Activated CD4-positive, alpha-beta T cell treated with anti-CD3 and anti-CD28 coated beads for 1 hour (primary cell): ENCODE data around the gene TCEANC.
"Not testable (repeated sequence)": the region's sequence is repeated elsewhere in the genome, so short reads cannot be mapped to it uniquely, and the experiment has no call there.

Experiments used
- DNase-seq: peaks from one replicate; pipeline ENCODE4 v3.0.0-alpha.2; 2020

TCEANC gene, protein sequence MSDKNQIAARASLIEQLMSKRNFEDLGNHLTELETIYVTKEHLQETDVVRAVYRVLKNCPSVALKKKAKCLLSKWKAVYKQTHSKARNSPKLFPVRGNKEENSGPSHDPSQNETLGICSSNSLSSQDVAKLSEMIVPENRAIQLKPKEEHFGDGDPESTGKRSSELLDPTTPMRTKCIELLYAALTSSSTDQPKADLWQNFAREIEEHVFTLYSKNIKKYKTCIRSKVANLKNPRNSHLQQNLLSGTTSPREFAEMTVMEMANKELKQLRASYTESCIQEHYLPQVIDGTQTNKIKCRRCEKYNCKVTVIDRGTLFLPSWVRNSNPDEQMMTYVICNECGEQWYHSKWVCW

DNA sequence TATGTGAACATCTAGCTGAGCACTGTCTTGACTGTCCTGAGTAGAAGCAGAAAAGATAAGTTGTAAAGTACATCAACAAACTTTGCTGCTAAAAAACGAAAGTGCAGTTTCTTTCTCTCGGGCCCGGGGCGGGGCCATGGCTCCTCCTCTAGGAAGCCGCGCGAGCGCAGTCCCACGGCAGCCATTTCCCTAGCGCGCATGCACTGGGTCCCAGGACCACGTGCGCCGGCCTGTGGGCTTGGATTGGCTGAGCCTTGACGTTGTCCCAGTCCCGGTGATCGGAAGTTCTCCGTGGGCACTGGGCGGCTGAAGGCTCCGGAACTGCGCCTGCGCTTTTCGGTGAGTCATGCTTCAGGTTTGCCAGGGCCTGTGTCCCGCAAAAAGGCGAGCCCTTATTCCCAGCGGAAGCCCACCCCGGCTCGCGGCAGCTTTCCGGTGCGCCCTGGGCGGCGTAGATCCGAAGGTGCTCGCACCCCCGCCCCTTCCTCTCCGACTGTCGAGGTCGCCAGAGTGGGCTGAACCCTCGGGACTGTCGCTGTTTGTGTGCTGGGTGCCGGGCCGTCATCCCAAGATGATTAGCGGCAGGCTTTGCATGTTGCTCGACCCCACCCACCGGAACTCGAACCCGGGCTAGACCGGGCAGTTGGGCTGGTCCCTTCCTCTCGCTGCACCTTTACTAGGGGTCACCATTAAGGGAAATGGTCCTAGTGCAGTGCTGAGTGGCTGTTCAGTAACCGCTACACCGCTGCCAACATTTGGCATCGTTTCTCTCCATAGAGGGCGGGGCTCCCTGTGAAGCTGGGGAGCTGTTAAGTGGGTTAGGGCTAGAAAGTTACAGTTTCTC is at the start of gene TCEANC:
TCEANC (plus strand) TSS at position 292 of the 844 bp plus-strand sequence. CDS start 9,368 bp downstream, outside the sequence.
- DNase-seq = peak; percentile 87

DNA sequence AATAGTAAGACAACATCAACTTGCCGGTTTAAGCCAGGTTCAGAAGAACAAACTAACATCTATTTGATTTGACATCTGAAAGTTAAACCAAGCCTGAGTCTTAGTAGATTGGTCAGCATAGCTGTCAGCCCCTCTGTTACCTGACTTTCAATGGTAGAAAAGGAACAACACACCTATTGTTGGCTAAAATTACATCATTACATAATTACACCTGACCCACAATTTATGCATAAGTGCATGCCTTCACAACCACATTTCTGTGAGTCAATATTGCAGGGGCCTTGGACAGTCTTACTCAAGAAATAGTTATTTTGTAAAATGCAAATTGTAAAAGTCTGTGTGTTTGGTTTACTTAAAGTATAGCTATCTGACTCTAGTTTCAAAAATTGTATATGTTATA is 47.3 kb upstream of the TCEANC start:
- no peak for DNase-seq

DNA sequence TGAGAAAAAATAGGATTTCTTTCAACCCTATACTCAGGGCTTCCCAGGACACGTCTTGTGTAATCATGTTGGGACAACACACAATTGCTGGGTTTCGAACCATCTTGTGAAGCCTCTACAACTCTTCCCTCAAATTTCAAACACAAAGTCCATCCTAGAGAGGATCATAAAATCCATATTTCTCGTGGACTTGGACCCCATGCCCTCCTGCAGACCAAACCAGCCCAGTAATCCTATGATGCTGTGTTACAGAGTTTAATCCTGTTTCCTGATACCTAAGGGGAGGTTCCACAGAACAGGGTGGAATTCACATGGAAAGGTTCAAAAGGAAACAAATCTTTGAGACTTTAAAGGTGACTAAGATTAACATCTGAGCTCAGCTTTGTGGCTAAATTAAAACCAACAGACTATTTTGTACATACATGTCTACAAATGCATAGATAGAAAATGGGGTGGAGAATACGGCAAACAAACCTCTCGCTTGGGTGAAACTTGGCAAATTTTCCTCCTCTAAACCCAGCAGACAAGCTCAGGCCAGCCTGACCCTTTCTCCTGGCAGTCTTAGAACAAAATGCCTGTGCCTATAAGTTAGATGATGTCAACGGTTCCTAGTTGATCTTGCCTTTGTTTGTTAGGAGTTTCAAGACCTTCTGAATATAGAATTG is 45.5 kb upstream of the TCEANC start:
- no peak for DNase-seq

DNA sequence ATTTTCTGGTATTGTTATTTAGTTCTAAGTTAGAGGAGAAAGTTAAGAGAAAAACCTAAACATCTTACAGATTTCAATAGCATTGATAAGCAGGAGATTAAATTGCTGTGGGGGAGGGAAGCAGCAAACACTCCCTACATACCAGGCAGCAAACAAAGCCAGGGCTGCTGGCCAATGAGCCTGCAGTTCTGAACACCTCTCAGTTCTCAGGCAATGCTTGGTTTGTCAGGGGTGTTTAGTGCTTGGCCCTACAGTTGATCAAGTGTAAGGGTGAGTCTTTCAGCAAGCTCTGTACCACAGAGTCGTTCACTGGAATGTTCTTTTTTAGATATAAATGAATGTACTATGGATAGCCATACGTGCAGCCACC is 45.0 kb upstream of the TCEANC start:
- DNase-seq = no peak

DNA sequence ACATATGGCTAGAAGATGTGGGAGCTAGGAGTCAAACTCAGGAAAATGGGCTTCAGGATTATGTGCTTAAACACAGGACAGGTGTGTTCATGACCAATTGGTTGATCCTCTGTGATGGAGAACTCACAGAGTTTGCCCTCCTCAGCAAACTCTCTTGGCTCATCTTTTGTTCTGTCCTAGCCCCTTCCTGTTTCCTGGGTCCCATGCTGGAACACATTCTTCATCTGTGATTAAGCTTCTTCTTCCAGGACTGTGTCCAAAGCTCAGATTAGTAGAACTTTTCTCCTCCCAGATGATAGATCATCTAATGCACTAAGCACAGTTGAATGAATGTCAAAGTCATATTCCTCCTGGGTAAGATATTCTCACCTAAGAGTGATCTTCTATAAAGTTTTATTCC is 38.8 kb upstream of the TCEANC start:
- DNase-seq = no peak

DNA sequence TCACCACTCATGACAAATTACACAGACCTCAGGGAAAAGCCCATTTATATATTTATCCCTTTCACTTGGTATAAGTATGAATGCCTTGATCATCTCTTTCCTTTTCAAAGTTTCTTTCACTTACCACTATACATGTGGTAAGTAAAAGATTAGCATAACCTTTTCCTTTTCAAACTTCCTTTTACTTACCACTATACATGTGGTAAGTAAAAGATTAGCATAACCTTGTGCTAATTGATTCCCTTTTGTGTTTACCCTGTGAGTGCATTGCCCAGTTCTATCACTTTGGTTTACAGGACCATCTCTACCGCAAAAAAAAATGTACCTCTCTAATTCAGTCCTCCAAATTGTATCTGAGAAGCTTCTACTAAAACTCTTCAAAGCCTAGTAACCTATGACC is 32.7 kb upstream of the TCEANC start:
- no peak for DNase-seq

DNA sequence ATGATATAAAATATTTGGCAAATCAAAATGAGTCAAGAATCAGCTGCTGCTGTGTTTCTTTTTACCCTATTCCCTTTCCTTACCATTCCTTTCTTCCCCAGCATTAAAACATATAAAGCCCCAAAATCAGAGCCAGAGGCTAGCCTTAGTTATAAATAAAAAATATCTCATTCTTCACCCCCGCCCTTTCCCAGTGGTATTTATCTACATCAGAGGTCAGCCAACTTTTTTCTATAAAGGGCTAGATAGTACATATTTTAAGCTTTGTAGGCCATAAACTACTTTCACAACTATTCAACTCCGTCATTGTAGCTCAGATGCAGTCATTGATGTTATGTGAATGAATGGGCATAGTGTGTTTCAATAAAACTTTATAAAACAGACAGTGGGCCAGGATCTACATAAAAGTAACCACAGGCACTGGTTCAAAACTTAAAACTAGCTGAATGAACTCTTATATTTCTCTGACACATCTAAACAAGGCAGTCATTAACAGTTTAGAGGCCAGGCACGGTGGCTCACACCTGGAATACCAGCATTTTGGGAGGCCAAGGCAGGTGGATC is 30.5 kb upstream of the TCEANC start:
- no peak for DNase-seq

DNA sequence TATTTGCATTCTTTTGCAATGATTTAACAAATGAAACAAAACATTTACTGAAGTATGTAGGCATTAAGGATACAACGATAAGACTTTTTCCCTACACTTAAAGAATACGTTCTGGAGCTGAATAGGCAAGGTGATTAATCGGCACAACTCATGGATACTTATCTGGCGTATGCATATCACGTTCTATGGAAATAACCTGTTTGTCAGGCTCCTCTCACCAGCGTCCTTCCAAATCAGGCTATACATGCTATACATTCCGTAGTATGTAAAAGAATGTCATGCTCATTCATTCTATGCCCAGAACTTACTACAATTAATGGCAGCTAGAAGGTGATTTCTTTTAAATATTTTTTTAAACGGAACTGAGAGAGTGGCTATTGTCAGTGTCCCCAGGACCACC is 25.6 kb upstream of the TCEANC start:
- DNase-seq = no peak

DNA sequence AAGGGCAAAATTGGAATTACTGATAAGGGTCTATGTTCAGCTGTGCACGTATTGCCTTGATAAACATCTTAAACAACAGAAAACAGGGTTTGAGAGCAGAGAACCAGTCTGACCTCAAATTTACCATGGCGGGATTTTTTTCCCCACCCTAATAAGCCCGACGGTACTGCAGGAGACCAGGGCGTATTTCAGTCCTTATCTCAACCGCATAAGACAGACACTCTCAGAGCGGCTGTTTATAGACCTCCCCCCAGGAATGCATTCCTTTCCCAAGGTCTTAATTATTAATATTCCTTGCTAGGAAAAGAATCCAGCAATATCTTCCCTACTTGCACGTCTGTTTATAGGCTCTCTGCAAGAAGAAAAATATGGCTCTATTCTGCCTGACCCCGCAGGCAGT is 15.7 kb upstream of the TCEANC start:
- not testable (repeated sequence) for DNase-seq

DNA sequence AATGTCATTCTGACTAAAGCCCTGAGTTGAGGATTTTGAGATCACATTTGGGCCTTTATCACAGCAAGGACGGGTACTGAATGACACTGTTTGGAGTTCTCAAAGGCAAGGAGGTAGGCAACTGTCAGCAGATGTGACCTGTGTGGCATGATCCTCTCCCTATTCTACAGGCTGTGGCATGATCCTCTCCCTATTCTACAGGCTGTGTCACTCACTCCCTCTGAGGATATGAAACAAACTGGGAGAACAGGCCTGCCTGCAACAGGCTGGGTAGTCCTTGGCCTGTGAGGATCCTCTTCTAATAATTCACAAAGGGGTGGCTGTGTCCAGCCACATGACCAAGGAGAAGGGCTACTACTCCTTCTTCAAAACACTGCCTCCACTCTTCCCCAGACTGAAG is 14.9 kb upstream of the TCEANC start:
- no peak for DNase-seq

DNA sequence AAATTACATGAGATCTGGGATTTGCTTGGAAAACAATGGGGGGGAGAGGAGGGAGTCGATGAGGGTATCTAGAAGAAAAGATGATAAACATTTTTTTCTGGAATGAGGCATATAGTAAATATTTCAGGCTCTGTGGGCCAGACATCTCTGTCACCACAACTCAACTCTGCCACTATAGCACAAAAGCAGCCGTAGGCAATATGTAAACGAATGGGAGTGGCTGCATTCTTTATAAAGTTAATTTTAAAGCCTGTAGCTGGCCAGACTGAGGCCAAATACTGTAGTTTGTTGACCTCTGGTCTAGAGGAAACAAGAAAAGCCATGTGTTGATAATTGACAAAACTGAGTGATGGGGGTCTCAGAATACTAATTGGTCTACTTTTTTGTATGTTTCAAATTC is 14.1 kb upstream of the TCEANC start:
- no peak for DNase-seq

DNA sequence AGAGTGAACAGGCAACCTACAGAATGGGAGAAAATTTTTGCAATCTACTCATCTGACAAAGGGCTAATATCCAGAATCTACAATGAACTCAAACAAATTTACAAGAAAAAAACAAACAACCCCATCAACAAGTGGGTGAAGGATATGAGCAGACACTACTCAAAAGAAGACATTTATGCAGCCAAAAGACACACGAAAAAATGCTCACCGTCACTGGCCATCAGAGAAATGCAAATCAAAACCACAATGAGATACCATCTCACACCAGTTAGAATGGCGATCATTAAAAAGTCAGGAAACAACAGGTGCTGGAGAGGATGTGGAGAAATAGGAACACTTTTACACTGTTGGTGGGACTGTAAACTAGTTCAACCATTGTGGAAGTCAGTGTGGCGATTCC is 11.3 kb upstream of the TCEANC start:
- not testable (repeated sequence) for DNase-seq

DNA sequence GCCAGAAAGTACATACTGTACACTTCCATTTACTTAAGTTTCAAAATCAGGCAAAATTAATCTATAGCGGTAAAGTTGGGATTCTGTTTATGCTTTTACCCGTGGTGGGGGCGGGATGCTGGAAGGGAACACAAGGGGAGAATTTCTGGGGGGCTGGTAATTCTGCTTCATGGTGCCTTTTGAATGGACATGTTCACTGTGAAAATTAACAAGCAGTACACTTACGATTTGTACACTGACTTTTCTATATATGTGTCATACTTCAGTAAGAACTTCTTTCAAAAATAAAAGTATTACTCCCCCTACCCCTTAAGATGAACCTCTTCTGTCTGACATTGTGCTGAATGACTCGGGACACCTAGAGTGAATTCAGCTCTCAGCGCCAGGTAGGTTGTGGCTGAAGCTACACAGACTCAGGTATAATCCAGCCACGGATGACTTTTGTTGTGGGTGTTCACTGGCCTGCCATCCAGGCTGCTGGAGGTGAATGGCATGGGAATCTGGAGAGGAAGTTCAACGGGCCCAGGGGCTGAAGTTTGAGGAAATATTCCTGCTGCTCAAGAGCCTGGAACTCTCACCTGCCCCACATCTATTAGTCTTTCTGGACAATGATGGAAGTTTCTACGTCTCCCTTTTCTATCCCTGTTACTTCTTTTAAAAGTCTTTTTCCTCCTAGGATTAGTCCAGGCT is 7.3 kb upstream of the TCEANC start:
- no peak for DNase-seq

DNA sequence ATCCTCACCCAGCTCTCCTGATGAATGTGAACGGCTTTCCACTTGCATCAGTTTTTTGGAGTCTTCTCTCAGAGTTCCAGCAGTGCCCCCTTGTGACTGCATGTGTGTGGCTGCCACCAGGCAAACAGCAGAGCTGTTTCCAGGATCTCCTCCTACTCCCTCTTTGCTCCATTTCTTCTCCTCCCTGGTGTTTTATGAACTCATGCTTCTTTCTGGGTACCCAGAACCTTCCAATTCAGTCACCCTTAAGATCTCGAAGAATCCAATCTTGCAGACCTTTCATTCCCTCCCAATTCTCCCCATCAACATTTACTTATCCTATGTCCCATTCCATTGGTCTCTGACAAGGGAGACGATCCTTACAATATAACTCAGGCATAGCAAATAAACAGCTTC is 6.8 kb upstream of the TCEANC start:
- no peak for DNase-seq

DNA sequence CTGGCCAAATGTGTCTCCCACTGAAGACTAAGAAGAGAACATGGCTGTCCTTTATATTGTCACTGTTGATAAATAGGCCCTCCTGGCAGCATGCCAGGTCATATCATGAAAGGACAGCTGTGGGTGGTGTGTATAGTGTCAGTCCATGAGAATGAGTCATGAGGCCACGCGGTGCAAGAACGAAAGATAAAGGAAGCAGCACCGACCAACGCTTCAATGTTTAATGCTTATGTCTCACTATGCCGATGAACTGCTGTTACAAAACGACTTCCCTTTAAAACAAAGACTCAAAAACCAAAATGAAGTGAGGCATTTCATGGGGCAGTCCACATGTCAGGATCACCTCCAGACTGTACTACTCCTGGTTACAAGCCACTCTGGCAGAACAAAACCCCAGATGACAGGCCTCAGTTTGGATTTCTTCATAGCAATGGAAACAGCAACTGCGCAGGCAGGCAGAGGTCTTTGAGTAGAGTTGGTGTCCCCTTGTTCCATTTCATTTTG is 5.2 kb upstream of the TCEANC start:
- DNase-seq = peak; percentile 32

DNA sequence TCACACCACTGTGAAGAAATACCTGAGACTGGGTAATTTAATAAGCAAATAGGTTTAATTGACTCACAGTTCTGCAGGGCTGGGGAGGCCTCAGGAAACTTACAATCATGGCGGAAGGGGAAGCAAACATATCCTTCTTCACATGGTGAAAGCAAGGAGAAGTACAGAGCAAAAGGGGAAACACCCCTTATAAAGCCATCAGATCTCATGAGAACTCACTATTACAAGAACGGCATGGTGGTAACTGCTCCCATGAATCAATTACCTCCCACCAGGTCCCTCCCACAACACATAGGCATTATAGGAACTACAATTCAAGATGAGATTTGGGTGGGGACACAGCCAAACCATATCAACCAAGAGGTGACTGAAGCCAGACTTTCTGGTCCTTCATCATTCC is 4.6 kb upstream of the TCEANC start:
- DNase-seq = not testable (repeated sequence)

DNA sequence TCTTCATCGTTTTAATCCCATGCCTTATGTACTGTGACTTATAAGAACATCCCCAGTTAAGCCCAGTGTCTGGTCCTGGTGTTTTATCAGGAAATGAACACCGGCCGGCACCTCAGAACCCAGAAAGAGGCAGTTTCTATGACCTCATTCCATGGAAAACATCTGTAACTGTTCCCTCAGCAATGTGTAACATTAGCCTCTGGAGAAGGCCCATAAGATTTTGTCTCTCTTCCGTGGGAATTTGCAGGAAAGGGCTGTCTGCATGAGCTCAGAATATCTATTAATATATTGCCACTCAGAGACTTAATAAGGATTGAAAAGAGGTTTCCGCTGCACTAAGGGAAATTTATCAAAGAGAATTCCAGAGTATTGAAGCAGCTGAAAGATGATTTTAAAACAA is 3.1 kb upstream of the TCEANC start:
- DNase-seq = no peak

DNA sequence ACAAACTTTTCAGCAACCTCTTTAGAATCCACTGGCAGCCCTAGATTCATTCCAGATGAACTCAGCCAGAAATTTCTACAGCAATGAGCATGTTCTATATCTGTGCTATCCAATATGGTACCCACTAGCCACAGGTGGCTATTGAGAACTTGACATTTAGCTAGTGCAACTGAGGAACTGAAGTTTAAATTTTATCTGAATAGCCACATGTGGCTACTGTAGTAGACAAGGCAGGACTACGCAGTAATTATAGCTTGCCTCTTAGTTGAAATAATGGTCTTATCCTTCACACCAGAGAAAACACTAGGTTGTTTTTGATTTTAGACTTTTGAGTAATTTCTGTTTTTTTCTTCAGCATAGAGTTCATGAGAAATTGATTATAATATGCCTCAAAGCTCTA is 2.6 kb upstream of the TCEANC start:
- no peak for DNase-seq

DNA sequence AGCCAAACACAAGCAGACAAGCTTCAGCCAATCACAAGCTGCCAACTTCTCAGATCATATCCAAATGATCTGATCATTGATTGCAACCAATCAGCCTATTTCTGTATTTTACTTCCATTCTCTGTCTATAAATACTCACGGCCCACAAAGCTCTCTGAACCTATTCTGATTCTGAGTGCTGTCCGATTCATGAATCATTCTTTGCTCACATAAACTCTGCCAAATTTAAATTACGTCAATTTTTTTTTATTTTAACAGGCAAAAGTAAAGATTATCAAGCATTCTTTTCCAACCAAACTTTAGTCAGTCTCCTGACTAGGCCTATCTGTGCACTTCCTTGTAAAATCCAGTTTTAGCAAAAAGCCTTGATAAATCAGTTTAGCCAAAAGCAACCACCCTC is 1.8 kb upstream of the TCEANC start:
- DNase-seq = no peak

DNA sequence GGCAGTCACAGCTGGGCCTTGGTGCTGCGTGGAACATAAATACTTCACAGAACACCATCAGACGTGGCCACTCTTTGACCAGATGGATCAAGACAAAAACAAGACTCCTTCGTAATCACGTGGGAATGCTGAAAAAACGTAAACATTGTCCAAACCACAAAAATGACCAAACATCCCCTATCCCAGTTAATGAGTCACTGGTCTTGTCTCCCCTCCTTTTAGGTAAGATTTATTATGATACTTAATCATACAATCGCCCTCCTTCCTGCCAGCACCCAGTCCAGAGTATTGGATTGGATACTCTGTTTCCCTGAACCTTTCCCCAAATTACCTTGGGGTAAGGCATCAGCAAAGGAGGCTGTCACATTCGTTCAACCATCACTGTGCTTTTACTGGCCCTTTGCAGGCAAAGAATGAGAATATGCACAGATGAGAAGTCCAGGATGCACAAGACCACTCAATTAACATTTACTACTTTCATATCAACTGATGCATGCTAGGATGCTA is 601 bp upstream of the TCEANC start:
- DNase-seq = no peak

DNA sequence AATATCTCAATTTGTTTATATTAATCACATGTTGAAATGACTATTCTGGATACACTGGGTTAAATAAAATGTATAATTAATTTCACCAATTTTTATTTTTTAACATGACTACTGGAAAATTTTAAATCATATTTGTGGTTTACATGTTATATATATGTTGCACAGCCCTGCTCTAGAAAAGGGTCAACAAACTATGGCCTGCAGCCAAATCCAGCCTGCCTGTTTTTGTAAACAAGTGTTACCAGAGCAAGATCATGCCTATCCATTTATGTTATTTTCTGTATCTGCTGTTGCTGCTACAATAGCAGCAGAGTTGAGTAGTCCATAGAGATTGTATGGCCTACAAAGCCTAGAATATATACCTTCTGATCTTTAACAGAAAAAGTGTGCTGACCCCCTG is 1.2 kb downstream of the TCEANC start:
- no peak for DNase-seq

DNA sequence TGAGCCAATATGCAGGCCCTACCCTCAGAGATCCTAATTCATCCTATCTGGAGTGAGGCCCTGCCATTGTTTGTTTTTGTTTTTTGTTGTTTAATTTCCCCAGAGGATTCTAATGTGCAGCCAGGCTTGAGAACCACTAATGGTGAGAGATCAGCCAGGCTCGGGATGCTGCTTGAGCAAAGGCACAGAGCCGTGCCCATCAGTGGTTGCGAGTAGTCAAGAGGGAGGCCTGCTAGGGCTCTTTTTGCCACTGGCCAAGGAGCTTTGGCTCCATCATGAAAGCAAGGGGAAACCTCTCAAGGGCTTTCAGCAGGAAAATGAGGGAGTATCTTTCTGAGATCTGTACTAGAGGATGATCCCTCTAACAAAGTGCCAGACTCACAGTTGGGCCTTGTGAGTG is 2.7 kb downstream of the TCEANC start:
- no peak for DNase-seq

DNA sequence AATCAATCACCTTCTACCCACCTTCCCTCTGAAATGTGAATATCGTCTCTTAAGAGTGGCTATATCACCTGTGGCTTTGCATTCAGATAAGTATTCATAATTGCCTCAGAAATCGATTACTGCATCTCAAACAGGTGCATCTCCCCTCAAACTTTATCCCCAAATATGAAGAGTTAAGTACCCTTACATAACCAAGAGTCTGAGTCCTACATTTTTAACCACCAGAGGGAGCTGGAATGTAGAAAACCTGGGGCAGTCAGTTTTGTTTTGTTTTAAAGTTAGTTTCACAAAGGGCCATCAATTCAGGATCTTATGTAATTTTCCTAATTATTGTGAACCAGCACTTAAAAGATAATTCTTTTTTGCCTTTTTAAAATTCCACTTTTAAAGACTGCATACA is 5.7 kb downstream of the TCEANC start:
- DNase-seq = no peak
